NCI-H1436 (cell line): Measurements from ENCODE around the gene AZGP1.
"Not testable (repeated sequence)": the region's sequence is repeated elsewhere in the genome, so short reads cannot be mapped to it uniquely, and the experiment has no call there.

ENCODE experiments used
- DNase-seq: peaks from one replicate; lab custom pipeline; 2025; lab: John Stamatoyannopoulos, UW

AZGP1 gene

DNA sequence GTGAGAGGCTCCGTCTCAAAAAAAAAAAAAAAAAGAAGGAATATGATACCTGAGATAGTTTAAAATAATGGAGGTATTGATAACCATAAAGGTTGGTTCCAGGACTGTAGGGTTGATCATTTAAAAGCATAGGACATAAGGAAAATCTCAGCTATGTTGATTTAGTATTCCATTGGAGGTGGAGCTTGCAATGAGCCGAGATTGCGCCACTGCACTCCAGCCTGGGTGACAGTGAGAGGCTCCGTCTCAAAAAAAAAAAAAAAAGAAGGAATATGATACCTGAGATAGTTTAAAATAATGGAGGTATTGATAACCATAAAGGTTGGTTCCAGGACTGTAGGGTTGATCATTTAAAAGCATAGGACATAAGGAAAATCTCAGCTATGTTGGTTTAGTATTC lies 23.2 kb downstream of the AZGP1 start:
- not testable (repeated sequence) for DNase-seq

DNA sequence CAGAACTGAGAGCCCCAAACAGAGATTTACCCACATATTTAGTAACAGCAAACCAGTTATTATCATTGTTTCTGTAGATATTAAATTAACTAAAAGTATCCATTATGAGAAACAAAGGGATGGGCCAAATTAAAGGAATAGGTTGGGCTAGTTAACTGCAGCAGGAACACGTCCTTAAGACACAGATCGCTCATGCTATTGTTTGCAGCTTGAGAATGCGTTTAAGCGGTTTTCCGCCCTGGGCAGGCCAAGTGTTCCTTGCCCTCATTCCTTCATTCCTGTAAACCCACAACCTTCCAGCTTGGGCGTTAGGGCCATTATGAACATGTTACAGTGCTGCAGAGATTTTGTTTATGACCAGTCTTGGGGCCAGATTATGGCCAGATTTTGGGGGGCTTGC lies 25.0 kb downstream of the AZGP1 start:
- DNase-seq: not testable (repeated sequence)

DNA sequence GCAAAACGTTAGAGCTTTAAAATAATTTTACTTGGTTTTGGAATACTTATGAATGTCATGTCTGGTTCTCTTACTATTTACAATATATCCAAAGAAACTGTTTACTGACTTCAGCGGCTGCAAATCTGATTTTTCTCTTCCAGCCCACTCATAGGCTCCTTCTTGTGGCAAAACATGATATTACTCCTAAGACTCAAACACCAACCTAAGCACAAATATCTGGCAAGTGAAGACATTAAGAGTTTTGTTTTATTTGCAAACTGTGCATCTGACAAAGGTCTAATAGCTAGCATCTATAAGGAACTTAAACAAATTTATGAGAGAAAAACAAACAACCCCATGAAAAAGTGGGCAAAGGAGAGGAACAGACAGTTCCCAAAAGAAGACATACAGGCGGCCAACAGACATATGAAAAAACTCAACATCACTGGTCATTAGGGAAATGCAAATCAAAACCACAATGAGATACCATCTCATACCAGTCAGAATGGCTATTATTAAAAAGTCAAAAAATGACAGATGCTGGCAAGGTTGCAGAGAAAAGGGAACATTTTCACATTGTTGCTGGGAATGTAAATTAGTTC lies 26.1 kb downstream of the AZGP1 start:
- DNase-seq: no peak

DNA sequence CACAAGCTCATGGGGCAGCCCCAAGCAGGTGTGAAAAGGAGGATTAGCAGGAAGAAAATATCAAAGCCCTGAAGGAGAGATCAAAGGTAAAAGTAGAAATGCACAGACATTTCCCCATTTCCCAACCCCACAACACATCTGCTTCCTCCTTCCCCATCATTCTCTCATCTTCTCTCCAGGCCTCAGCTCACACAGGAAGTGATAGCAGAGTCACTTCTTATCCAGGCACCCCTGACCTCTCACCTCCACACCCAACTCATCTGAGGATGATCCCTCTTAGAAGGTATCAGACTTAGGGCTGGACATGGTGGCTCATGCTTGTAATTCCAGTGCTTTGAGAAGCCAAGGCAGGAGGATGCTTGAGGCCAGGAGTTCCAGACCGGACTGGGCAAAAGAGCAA lies 28.2 kb downstream of the AZGP1 start:
- no peak for DNase-seq

DNA sequence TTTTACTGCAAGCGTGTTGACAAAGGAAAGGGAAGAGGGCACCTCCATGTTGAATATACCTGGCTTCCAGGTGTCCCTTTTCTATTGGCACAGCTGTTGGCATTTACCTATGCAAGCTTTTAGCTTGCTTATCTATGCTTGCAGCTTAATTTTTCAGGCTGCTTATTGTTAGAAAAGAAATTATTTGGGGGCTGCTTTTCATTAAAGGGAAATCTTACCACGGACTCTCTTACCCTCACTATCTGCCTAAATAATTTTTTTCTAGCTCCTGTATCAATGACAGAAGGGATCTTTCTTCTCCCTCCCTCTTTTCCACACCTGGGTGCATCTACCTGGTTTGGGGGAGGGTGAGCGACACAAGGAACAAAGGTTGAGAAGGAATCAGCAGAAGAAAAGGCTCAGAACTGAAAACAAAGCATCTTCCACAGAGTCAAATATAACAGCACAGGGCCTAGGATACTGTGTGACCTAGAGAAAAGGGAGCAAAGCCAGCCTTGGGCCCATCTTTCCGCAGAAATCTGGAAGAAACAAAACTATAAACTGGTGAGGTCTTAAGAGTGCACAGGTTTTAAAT lies 31.2 kb downstream of the AZGP1 start:
- DNase-seq: no peak

DNA sequence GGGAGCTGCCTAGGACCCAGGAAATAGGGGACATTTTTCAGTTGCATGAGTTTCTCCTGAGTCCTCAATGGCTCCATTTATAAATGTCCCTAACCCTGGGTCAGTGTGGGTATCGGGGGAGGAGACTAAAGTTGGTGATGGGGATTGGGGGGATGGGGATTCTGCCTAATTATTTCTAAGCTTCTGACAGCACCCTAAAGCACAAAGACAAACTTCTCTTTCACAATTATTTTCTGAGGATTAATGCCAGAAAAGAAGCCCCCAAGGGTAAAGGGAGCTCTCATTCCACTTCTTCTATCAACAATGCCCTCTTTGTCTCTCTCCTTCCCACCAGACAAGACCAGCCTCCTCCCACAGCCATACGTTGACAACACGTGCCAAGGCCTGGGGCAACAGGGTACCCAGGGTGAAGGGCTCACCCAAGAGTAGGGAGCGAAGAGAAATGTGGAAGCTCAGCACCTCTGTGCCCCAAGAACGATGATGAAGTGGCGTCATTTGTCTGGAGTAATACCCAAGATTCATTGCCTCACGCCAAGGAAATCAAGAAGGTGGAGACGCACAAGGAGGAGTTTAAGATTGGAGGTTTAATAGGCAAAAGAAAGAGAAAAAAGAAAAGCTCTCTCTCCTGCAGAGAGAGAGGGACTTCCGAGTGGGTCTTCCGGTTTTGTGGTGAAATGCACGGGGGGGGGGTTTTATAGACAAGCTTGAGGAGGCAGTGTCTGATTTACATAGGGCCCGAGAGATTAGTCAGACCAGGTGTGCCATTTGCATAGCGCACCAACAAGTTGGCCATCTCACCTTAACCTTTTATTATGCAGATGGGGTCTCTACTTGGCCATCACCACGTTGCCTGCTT lies 32.0 kb downstream of the AZGP1 start:
- DNase-seq: no peak

DNA sequence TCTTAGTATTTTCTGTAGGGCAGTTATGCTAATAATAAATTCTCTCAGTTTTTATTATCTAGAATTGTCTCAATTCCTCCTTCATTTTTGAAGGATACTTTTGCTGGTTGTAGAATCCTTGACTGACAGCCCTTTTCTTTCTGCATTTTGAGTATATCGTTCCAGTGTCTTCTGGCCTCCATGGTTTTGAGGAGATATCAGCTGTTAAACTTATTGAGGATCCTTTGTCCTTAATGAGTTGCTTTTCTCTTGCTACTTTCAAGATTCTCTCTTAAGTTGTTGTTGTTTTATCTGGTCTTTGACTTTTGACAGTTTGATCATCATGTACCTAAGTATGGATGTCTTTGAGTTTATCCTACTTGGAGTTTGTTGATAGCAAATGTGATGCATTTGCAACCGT lies 37.5 kb downstream of the AZGP1 start:
- DNase-seq: no peak

DNA sequence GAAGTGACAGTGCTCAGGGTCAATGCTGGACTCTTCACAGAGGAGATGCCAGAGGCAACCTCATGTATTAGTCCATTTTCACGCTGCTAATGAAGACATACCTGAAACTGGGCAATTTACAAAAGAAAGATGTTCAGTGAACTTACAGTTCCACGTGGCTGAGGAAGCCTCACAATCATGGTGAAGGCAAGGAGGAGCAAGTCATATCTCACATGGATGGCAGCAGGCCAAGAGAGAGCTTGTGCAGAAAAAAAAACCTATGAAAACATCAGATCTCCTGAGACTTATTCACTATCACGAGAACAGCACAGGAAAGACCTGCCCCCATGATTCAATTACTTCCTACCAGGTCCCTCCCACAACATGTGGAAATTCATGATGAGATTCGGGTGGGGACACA lies 40.8 kb downstream of the AZGP1 start:
- not testable (repeated sequence) for DNase-seq

DNA sequence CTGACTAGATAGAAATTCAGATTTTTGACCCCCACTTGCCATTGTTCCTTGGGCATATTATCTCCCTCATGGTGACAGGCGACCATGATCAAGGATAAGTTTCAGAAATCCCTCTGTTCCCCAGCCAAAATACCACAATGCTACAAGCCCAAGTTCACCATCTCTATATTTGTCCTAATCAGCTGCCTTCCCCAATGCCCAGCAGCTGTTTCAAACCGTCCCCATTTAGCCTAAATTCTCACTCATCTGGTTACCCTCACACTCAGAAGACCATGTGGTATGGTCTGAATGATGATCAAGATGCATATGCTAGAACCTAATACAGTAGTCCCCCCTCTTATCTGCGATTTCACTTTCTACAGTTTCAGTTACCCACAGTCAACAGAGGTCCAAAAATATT lies 45.5 kb downstream of the AZGP1 start:
- no peak for DNase-seq

DNA sequence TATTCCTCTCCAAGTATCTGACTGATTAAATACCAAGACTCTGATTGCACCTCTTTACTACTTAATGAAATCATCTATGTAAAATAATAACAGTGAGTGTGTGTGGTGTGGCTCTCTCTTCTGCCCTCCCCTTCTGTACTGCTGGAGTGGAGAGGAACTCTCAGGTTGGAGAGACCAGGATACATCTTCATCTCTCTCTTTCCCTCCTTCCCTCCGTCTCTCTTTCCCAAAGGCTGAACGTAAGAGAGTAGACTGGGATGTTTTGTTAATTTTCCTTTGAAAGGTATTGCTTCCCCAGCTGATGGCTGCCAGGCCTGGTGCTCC lies 46.1 kb downstream of the AZGP1 start:
- DNase-seq: no peak

DNA sequence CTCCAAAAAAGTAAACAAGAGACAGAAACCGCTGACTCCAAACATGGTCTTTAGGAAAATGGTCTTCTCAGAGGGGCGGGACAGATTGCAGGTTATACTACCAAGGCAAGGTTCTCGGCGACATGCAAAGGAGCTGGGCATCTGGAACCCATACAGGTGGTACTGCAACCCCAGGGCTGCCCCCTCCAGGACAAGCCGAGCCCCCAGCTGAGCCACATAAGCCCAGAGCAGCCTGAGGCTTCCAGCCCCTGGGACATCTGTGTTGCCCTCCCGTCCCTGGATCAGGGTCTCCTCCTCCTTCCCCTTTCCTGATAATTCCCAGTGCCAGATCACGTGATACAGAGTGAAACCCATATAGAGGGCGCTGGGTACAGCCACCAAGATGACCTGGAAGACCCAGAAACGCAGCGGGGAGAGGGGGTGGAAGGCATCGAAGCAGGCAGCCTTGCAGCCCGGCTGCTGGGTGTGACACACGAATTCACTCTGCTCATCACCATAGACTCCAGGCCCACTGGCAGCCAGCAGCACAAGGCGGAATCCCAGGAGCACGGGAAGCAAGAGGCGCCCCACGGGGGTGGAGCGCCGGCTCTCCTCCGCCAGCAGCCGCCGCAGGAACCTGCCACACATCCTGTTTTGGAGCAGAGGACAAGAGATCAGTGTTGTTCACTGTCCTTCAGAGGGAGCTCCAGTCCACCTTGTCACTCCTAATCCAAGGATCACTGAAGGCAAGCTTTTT lies 46.7 kb downstream of the AZGP1 start, which contains the start of gene GJC3:
TSS of gene GJC3 (minus strand) at position 627 of the 736 bp plus-strand sequence. CDS start at position 627, 0 bp downstream.
- DNase-seq: peak; percentile 41

DNA sequence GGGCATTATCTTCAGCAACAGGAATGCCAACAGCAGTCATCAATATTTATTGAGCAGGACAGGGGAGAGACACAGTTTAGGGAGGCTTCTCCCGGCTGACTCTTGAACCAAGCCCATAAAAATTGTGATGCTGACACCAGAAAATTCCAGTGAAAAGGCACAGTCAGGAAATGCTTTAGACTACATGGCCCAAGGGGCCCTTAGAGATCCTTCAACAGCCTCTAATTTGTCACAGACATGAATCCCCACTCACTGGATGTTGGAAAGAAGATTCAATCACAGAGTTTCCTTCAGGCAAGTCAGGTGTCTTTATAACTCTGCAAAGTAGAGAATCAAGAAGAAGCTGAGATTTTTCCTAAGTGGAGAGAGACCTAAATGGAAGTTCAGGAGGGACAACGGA lies 47.6 kb downstream of the AZGP1 start:
- DNase-seq: no peak

DNA sequence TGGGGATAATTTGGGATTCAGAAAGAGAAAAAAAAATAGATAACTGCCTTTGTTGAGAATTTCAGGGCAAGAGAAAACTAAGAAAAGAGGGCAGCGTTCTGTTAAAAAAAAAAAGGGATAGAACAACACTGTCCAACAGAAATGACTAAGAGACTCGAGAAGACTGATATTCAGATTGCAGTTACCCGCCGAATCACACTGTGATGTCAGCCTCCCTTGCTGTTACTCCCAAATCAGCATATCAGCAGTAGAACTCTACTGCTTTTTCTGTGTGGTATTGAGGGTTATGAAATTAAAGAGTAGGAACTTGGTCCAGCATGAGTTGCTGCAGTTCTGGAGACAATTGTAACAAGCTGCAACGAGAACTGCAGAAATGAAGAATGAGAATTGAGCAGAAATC lies 48.3 kb downstream of the AZGP1 start:
- no peak for DNase-seq

DNA sequence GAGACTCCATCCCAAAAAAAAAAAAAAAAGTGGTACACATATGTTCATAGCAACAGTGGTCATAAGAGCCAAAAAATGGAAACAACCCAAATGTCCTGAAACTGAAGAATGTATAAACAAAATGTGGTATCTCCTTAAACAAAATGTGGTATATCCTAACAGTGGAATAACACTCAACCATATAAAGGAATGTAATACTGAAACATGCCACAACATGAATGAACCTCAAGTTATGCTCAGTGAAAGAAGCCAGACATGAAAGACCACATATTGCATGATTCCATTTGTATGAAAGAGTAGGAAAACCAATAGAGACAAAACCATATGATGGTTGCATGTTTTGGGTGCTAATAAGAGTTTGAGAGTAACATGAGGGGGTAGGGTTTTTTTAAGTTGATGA lies 49.5 kb downstream of the AZGP1 start:
- no peak for DNase-seq

DNA sequence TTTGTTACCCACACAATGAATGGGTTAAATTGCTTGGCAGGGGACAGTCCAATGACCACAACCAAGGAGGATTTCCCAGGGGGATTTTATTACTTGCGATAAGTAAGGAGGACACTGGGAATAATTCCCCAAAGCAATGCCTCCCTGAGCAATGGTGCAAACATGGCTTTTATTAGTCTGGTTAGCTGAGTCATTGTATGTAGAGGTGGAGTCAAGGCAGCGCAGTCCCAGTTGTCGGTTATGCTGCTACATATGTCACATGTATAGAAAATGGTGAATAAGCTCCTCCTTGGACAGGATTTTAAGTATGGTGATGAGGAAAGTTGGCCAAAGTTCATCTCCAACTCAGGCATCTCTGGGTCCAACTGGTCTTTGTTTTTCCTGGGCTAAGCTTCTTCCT lies 52.6 kb downstream of the AZGP1 start:
- DNase-seq: no peak

DNA sequence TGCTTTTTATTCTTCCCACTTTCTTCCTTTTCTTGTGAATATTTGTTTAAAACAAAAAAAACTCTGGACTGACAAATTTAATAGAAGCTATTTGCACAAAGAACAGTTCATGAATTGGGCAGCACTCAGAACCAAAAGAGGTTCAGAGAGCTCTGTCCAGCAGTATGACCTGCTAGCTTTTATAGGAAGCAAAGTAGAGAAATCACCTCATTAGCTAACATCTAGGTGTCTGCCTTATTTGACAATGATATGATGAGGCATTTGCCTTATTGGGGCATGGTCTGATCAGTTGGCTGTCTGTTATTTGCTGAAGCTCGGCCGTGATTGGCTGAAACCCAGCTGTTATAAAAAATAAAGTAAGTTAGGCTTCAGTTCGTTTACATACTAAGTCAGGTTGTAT lies 55.7 kb downstream of the AZGP1 start:
- no peak for DNase-seq

DNA sequence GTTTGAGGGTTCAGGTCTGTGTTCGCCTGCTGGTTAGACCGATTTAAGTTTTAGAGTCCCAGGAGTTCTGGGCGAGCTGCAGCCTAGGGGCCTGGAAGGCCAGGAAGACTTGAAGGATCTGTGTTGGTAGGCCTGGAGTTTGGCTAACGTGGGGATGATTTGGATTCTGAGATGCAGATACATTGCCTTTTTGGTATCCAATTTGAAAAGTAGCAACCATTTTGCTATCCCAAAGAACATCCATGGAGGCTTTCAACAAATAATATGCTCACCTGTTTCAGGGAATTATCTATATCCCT lies 56.1 kb downstream of the AZGP1 start:
- DNase-seq: no peak

DNA sequence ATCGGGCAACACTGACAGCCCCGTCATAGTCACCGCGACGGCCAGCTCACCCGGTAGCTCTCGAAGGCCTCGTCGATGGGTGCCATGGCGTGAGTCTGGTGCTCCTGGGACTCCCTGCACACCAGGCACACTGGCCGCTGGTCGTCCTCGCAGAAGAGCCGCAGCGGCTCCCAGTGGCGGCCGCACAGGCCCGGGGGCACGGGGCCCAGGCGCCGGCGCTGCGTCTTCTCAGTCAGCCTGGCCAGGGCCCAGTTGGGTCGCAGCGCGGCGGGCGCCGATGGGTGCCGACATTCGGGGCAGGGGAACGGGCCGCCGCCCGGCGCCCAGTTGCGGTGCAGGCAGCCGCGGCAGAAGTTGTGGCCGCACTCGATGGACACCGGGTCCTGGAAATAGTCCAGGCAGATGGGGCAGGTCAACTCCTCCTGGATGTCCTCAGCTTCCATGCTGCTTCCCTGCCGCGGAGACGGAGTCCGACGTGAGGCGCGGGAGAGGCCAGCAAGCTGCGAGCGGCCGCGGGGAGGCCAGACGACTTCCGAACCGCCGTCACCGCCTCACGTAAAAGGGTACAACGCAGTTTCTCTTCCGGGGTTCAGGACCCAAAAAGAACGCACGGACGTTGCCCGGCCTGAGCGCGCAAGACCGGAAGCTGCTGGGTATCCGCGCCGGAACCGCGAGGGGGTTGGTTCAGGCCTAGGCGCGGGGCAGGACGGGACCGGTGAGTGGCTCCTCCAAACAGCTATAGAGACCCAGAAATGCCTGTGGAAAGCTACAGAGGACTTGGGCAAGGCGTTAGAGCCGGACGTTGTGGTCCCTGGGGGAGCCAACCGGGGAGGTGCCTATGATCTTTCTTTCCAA lies 56.6 kb downstream of the AZGP1 start, which contains the start of gene TRIM4:
TSS of gene TRIM4 (minus strand) at position 572 of the 855 bp plus-strand sequence. CDS start at position 443, 129 bp downstream.
- peak; percentile 83 for DNase-seq
